Measurements from ENCODE around the gene DRC1.

DNA sequence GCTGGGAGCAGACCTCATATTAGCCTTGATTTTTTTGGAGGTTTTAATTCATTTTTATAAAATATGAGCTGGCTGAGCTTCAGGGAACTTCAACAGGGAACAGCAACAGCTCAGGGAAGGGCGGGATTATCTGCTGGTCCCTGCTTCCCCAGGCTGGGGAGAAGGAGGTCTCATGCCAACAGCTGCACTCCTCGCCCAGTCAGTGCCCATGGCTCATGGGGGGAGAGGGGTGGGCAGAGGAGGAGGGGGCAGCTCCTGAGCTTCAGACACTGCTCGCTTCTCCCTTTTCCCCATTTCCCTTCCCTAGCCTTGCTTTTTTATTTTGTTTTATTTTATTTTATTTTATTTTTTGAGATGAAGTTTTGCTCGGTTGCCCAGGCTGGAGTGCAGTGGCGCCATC, 76.6 kb downstream of the DRC1 start:
- TF ChIP-seq POLR2AphosphoS5 (IDR thresholded peaks at IDR 0.05): no peak
- TF ChIP-seq, protein P1, sequence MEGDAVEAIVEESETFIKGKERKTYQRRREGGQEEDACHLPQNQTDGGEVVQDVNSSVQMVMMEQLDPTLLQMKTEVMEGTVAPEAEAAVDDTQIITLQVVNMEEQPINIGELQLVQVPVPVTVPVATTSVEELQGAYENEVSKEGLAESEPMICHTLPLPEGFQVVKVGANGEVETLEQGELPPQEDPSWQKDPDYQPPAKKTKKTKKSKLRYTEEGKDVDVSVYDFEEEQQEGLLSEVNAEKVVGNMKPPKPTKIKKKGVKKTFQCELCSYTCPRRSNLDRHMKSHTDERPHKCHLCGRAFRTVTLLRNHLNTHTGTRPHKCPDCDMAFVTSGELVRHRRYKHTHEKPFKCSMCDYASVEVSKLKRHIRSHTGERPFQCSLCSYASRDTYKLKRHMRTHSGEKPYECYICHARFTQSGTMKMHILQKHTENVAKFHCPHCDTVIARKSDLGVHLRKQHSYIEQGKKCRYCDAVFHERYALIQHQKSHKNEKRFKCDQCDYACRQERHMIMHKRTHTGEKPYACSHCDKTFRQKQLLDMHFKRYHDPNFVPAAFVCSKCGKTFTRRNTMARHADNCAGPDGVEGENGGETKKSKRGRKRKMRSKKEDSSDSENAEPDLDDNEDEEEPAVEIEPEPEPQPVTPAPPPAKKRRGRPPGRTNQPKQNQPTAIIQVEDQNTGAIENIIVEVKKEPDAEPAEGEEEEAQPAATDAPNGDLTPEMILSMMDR (IDR thresholded peaks at IDR 0.05): no peak

All from esophagus muscularis mucosa (tissue), 3 donors.